ENCODE measurements around the gene NMT1. TPM values are rescaled to one million over a fixed set of nuclear protein-coding genes. Genes with fewer than 3 reads are reported as not detected.

NMT1 gene
- total and polyA plus RNA-seq, 2 of the 13 experiments (the other 11 are each of a cell fraction or from before 2014, with no cell fraction given) = 75.7 to 142 TPM

DNA sequence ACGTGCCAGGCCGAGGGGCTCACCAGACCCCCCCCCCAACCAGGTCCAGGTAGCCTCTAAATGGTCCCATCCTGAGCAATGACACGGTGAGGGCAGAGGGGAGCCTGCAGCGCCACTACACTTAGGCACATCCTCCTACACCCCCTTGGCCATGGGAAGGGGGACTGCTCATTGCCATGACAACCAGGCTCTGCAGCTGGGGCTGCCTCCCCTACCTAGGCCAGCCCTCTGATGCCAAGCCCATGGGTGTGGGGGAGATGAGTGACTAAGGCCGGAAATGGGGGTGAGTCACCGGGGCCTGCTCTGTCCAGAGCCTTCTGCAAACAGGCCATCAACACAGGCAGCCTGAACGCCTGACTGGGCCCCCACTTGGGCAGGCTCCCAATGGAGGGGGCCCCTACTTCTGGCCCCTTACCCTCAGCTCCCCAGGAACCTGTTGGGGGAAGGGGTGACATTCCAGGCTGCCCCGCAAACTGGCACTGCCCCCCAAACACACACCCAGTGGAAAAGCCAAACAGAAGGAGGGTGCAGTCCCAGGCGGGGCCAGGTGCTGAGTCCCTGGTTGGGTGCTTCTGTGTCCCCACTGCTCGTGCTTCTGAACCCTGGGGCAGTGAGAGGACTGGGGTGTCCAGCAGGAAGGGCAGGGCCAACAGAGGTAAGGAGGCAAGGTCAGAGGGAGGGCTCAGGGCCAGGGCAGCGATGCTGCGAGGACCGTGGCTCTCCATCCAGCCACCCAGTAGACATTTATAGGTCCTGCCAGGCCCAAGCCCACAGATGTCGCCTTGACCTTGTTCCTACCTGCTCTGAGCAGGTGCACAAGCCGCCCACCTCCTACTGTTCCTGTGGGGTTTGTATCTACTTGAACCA is 63.0 kb downstream of the NMT1 start (continued):
- TF ChIP-seq, protein P1, sequence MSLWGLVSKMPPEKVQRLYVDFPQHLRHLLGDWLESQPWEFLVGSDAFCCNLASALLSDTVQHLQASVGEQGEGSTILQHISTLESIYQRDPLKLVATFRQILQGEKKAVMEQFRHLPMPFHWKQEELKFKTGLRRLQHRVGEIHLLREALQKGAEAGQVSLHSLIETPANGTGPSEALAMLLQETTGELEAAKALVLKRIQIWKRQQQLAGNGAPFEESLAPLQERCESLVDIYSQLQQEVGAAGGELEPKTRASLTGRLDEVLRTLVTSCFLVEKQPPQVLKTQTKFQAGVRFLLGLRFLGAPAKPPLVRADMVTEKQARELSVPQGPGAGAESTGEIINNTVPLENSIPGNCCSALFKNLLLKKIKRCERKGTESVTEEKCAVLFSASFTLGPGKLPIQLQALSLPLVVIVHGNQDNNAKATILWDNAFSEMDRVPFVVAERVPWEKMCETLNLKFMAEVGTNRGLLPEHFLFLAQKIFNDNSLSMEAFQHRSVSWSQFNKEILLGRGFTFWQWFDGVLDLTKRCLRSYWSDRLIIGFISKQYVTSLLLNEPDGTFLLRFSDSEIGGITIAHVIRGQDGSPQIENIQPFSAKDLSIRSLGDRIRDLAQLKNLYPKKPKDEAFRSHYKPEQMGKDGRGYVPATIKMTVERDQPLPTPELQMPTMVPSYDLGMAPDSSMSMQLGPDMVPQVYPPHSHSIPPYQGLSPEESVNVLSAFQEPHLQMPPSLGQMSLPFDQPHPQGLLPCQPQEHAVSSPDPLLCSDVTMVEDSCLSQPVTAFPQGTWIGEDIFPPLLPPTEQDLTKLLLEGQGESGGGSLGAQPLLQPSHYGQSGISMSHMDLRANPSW (CRISPR knock-in tag; IDR thresholded peaks at IDR 0.05; ENCODE audit: borderline replicate concordance) = no peak
- TF ChIP-seq HNF4G (IDR thresholded peaks at IDR 0.05; ENCODE audit: borderline replicate concordance, low read depth, low read length) = no peak
- peak; percentile 31; the same call in 1 of the 2 replicates for TF ChIP-seq HNF4G (CRISPR knock-in tag; IDR thresholded peaks at IDR 0.05; ENCODE audit: borderline replicate concordance, low read depth)
- TF ChIP-seq ZNF678 (CRISPR knock-in tag; IDR thresholded peaks at IDR 0.05) = no peak
- TF ChIP-seq NFYB (CRISPR knock-in tag; IDR thresholded peaks at IDR 0.05) = no peak
- TF ChIP-seq ZNF337 (CRISPR knock-in tag; IDR thresholded peaks at IDR 0.05; ENCODE audit: borderline replicate concordance, low read depth) = 0 out of 2 replicates have a peak, but pooled peaks have one; percentile 62
- TF ChIP-seq ZNF235 (CRISPR knock-in tag; IDR thresholded peaks at IDR 0.05; ENCODE audit: borderline replicate concordance) = no peak
- TF ChIP-seq SMYD3 (CRISPR knock-in tag; IDR thresholded peaks at IDR 0.05) = no peak
- TF ChIP-seq, protein P2, sequence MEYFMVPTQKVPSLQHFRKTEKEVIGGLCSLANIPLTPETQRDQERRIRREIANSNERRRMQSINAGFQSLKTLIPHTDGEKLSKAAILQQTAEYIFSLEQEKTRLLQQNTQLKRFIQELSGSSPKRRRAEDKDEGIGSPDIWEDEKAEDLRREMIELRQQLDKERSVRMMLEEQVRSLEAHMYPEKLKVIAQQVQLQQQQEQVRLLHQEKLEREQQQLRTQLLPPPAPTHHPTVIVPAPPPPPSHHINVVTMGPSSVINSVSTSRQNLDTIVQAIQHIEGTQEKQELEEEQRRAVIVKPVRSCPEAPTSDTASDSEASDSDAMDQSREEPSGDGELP (IDR thresholded peaks at IDR 0.05; ENCODE audit: borderline replicate concordance, low read depth) = peak; percentile 71; the same call in 1 of the 2 replicates
- peak; percentile 74 for TF ChIP-seq HIVEP1 (CRISPR knock-in tag; IDR thresholded peaks at IDR 0.05)
- TF ChIP-seq, protein P3, sequence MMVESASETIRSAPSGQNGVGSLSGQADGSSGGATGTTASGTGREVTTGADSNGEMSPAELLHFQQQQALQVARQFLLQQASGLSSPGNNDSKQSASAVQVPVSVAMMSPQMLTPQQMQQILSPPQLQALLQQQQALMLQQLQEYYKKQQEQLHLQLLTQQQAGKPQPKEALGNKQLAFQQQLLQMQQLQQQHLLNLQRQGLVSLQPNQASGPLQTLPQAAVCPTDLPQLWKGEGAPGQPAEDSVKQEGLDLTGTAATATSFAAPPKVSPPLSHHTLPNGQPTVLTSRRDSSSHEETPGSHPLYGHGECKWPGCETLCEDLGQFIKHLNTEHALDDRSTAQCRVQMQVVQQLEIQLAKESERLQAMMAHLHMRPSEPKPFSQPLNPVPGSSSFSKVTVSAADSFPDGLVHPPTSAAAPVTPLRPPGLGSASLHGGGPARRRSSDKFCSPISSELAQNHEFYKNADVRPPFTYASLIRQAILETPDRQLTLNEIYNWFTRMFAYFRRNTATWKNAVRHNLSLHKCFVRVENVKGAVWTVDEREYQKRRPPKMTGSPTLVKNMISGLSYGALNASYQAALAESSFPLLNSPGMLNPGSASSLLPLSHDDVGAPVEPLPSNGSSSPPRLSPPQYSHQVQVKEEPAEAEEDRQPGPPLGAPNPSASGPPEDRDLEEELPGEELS (CRISPR knock-in tag; IDR thresholded peaks at IDR 0.05) = no peak
- no peak; the same call in 1 of the 2 replicates for TF ChIP-seq TARDBP (CRISPR knock-in tag; IDR thresholded peaks at IDR 0.05)
- no peak for TF ChIP-seq NCOR1 (IDR thresholded peaks at IDR 0.05; ENCODE audit: borderline replicate concordance, low read length)
- TF ChIP-seq ETV5 (CRISPR knock-in tag; IDR thresholded peaks at IDR 0.05; ENCODE audit: borderline replicate concordance) = peak; percentile 98
- TF ChIP-seq HNRNPK (IDR thresholded peaks at IDR 0.05; ENCODE audit: low read depth, low read length, poor library complexity, severe bottlenecking) = no peak
- TF ChIP-seq SMAD9 (CRISPR knock-in tag; IDR thresholded peaks at IDR 0.05) = 0 out of 2 replicates have a peak, but pooled peaks have one; percentile 79
- no peak for TF ChIP-seq ZNF232 (CRISPR knock-in tag; IDR thresholded peaks at IDR 0.05; ENCODE audit: borderline replicate concordance)
- TF ChIP-seq IKZF1 (IDR thresholded peaks at IDR 0.05) = no peak
- TF ChIP-seq CBX5 (CRISPR knock-in tag; IDR thresholded peaks at IDR 0.05; ENCODE audit: borderline replicate concordance) = peak; percentile 42; the same call in 1 of the 2 replicates
- no peak for TF ChIP-seq CBX2 (IDR thresholded peaks at IDR 0.05; ENCODE audit: low read depth, low read length)
- no peak for TF ChIP-seq CBX2 (CRISPR knock-in tag; IDR thresholded peaks at IDR 0.05; ENCODE audit: low read depth)
- TF ChIP-seq, protein P4, sequence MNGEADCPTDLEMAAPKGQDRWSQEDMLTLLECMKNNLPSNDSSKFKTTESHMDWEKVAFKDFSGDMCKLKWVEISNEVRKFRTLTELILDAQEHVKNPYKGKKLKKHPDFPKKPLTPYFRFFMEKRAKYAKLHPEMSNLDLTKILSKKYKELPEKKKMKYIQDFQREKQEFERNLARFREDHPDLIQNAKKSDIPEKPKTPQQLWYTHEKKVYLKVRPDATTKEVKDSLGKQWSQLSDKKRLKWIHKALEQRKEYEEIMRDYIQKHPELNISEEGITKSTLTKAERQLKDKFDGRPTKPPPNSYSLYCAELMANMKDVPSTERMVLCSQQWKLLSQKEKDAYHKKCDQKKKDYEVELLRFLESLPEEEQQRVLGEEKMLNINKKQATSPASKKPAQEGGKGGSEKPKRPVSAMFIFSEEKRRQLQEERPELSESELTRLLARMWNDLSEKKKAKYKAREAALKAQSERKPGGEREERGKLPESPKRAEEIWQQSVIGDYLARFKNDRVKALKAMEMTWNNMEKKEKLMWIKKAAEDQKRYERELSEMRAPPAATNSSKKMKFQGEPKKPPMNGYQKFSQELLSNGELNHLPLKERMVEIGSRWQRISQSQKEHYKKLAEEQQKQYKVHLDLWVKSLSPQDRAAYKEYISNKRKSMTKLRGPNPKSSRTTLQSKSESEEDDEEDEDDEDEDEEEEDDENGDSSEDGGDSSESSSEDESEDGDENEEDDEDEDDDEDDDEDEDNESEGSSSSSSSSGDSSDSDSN (CRISPR knock-in tag; IDR thresholded peaks at IDR 0.05) = peak; percentile 50

All from HepG2 (cell line).